ENCODE measurements around the gene OR10H3. TPM values are rescaled to one million over a fixed set of nuclear protein-coding genes. Genes with fewer than 3 reads are reported as not detected.

The OR10H3 gene
- polyA plus RNA-seq, 1 donor (not counting 4 experiments of a cell fraction or from before 2014, with no cell fraction given): not detected

- Histone ChIP-seq H3K4me3 (ENCODE audit: control insufficient read depth in 2 of 3, extremely low read depth in 1 of 3, insufficient read depth in 2 of 3, low read depth in 1 of 3, low read length in 3 of 3) (no peak overlapping the region), H3K4me1 (ENCODE audit: control insufficient read depth, extremely low read depth, insufficient read depth, low read length) (no peaks in the 10 kb centered on the region), H3K27me3 (ENCODE audit: control insufficient read depth, extremely low read depth, insufficient read depth, low read length) (no peaks in the 10 kb centered on the region), H3K9me3 (ENCODE audit: control insufficient read depth, low read depth, low read length) (no peaks in the 10 kb centered on the region), H4K20me1 (ENCODE audit: control insufficient read depth, extremely low read depth, insufficient read depth, low read length) (no peaks in the 10 kb centered on the region), H2AFZ (ENCODE audit: control insufficient read depth, low read length) (no peak overlapping the region), H3K9ac (ENCODE audit: control insufficient read depth, extremely low read depth, insufficient read depth, low read length) (no peak overlapping the region), H3K79me2 (ENCODE audit: control insufficient read depth, insufficient read depth, low read length) (no peaks in the 10 kb centered on the region), H3K9me1 (ENCODE audit: control insufficient read depth, extremely low read depth, insufficient read depth, low read length) (no peaks in the 10 kb centered on the region), H3K27ac (ENCODE audit: control insufficient read depth, insufficient read depth, low read length) (no peak overlapping the region), H3K36me3 (ENCODE audit: control insufficient read depth in 2 of 2, extremely low read depth in 1 of 2, insufficient read depth in 2 of 2, low read length in 2 of 2) (no peaks in the 10 kb centered on the region), H3K4me2 (ENCODE audit: control insufficient read depth, extremely low read depth, insufficient read depth, low read depth, low read length) (no peak overlapping the region)
- TF ChIP-seq CTCF (optimal IDR thresholded peaks at IDR 0.05 in 1 of 3, IDR thresholded peaks at IDR 0.05 in 1 of 3, conservative IDR thresholded peaks at IDR 0.05 in 1 of 3; ENCODE audit: extremely low read depth in 1 of 3, insufficient read depth in 2 of 3, low read length in 3 of 3): no peak
- TF ChIP-seq EZH2 (IDR thresholded peaks at IDR 0.05; ENCODE audit: low read length): no peak
- DNase-seq (ENCODE audit: low read depth, low spot score) (no peak), FAIRE-seq (no peak)
- dilution Hi-C loops (cut with MboI; ENCODE audit: extremely low pct_ligation_motif_present, low sequenced_read_pairs): no loop called here
Measured at GRCh38 chr19:15788594-15789270, 50.9 kb downstream of the OR10H3 start.

GRCh38 chr19:15790096-15790495 is 52.3 kb downstream of the OR10H3 start:
- H3K4me1 ChIP-seq (ENCODE audit: control insufficient read depth, extremely low read depth, insufficient read depth, low read length): no peaks in the 10 kb centered on the region
- dilution Hi-C loops (cut with MboI; ENCODE audit: extremely low pct_ligation_motif_present, low sequenced_read_pairs): no loop called here

More at GRCh38 chr19:15790096-15790495, 52.3 kb downstream of the OR10H3 start:
- Histone ChIP-seq H3K27me3 (ENCODE audit: control insufficient read depth, extremely low read depth, insufficient read depth, low read length) (no peaks in the 10 kb centered on the region), H3K27ac (ENCODE audit: control insufficient read depth, insufficient read depth, low read length) (no peak overlapping the region), H3K4me3 (ENCODE audit: control insufficient read depth in 2 of 3, extremely low read depth in 1 of 3, insufficient read depth in 2 of 3, low read depth in 1 of 3, low read length in 3 of 3) (no peak overlapping the region), H3K9me3 (ENCODE audit: control insufficient read depth, low read depth, low read length) (no peaks in the 10 kb centered on the region), H3K9ac (ENCODE audit: control insufficient read depth, extremely low read depth, insufficient read depth, low read length) (no peak overlapping the region), H2AFZ (ENCODE audit: control insufficient read depth, low read length) (no peak overlapping the region), H3K4me2 (ENCODE audit: control insufficient read depth, extremely low read depth, insufficient read depth, low read depth, low read length) (no peak overlapping the region), H3K79me2 (ENCODE audit: control insufficient read depth, insufficient read depth, low read length) (no peaks in the 10 kb centered on the region), H3K36me3 (ENCODE audit: control insufficient read depth in 2 of 2, extremely low read depth in 1 of 2, insufficient read depth in 2 of 2, low read length in 2 of 2) (no peaks in the 10 kb centered on the region), H4K20me1 (ENCODE audit: control insufficient read depth, extremely low read depth, insufficient read depth, low read length) (no peaks in the 10 kb centered on the region), H3K9me1 (ENCODE audit: control insufficient read depth, extremely low read depth, insufficient read depth, low read length) (no peaks in the 10 kb centered on the region)
- no peak for TF ChIP-seq CTCF (optimal IDR thresholded peaks at IDR 0.05 in 1 of 3, IDR thresholded peaks at IDR 0.05 in 1 of 3, conservative IDR thresholded peaks at IDR 0.05 in 1 of 3; ENCODE audit: extremely low read depth in 1 of 3, insufficient read depth in 2 of 3, low read length in 3 of 3)
- no peak for TF ChIP-seq EZH2 (IDR thresholded peaks at IDR 0.05; ENCODE audit: low read length)
- FAIRE-seq: no peak
- DNase-seq (ENCODE audit: low read depth, low spot score): no peak

Other genes starting within 250 kb of the OR10H3 start
- 0.43 to 0.62 TPM (median 0.59 TPM) in 3 replicates for gene CYP4F22, start 229.5 kb upstream of the OR10H3 start, polyA plus RNA-seq
- not detected in 3 replicates for gene CYP4F8, start 122.8 kb upstream of the OR10H3 start, polyA plus RNA-seq
- 0.32 to 1.1 TPM (median 0.76 TPM) in 3 replicates for gene CYP4F3, start 97.1 kb upstream of the OR10H3 start, polyA plus RNA-seq
- gene CYP4F12, start 64.9 kb upstream of the OR10H3 start, polyA plus RNA-seq: 0.85 to 2.0 TPM (median 1.9 TPM) in 3 replicates
- not detected in 3 replicates for gene OR10H2, start 10.0 kb upstream of the OR10H3 start, polyA plus RNA-seq
- gene OR10H5, start 49.7 kb downstream of the OR10H3 start, polyA plus RNA-seq: not detected in 3 replicates
- not detected in 3 replicates for gene OR10H1, start 77.7 kb downstream of the OR10H3 start, polyA plus RNA-seq
- gene CYP4F2, start 160.1 kb downstream of the OR10H3 start, polyA plus RNA-seq: 0.06 to 0.15 TPM (median 0.13 TPM) in 3 replicates
- gene CYP4F11, start 196.5 kb downstream of the OR10H3 start, polyA plus RNA-seq: 2.4 to 3.6 TPM (median 3.1 TPM) in 3 replicates
- gene OR10H4, start 211.0 kb downstream of the OR10H3 start, polyA plus RNA-seq: not detected in 3 replicates

All from keratinocyte (primary cell).